ENCODE results near the gene RLBP1.

- no peak for TF ChIP-seq EZH2 (IDR thresholded peaks at IDR 0.05; ENCODE audit: insufficient read depth, poor library complexity, severe bottlenecking)
- TF ChIP-seq EZH2phosphoT487 (IDR thresholded peaks at IDR 0.05; ENCODE audit: insufficient read depth, low read depth) = no peak
Observed at GRCh38 chr15:89178307-89178977, 42.9 kb downstream of the RLBP1 start.

Measured in GM23248 (cell line).